HepG2 (cell line): ENCODE measurements around the gene UBP1. TPM values are rescaled to one million over a fixed set of nuclear protein-coding genes. Genes with fewer than 3 reads are reported as not detected.

ENCODE experiments used
- ATAC-seq: fragments of 200-7000 bp; cut with Tn5 transposase; 3 replicates; pipeline ENCODE4 v1.9.1; 2020; ENCODE audit warnings: mild to moderate bottlenecking, moderate library complexity
- BruUV-seq: library from RNA; stranded (reverse); fragments of 400-500 nt; replicated peaks from 2 replicates; lab custom pipeline; 2021; lab: Mats Ljungman, UMichigan
- CTCF ChIA-PET: fragments of 300-600 bp; formaldehyde crosslinking; extraction: SDS; loops from one replicate; lab custom pipeline; 2021; ENCODE audit warnings: low total read pairs, inconsistent platforms, low intra/inter-chr PET ratio; lab: Yijun Ruan, JAX
- POLR2A ChIA-PET: fragments of 350-600 bp; sonication (Branson Sonifier 250); formaldehyde crosslinking; loops from one replicate; lab custom pipeline; 2020; ENCODE audit warnings: antibody characterized with exemption, inconsistent platforms; lab: Yijun Ruan, JAX
- DNase-seq: peaks from one replicate; pipeline ENCODE4 v3.0.0-alpha.2; 2015; ENCODE audit warnings: low spot score
- FAIRE-seq: peaks from 3 replicates; lab custom pipeline; 2011; peaks lifted over from hg19 to GRCh38; lab: Jason Lieb, UNC
- H2AFZ ChIP-seq: one replicate; pipeline ENCODE4 v1.6.1; 2011; ENCODE audit warnings: low read length, inconsistent platforms
- H3K27ac ChIP-seq: fragments of 300-600 bp; 3 replicates; pipeline ENCODE4 v1.8.0; 2011; ENCODE audit warnings: mixed run types, mild to moderate bottlenecking, mixed read lengths, low read length, inconsistent platforms; ENCODE audit not compliant: insufficient read depth; ENCODE audit errors: extremely low read length
- H3K27me3 ChIP-seq, 2 experiments: fragments of 200-600 bp in 1 of 2; 2 replicates in 1 of 2; 3 replicates in 1 of 2; pipeline versions ENCODE4 v1.6.0 to v1.8.0; 2011; ENCODE audit warnings: low read length in 2 of 2, mild to moderate bottlenecking in 2 of 2, moderate library complexity in 2 of 2, inconsistent platforms in 1 of 2; ENCODE audit not compliant: insufficient read depth in 2 of 2, control insufficient read depth in 1 of 2
- H3K36me3 ChIP-seq, 2 experiments: fragments of 200-600 bp in 1 of 2; replicated peaks in 1 of 2; 2 replicates in 1 of 2; 3 replicates in 1 of 2; pipeline versions ENCODE4 v1.5.1 to v1.8.0; 2011; ENCODE audit warnings: low read length in 2 of 2, inconsistent platforms in 1 of 2; ENCODE audit not compliant: insufficient read depth in 2 of 2, control insufficient read depth in 1 of 2
- H3K4me1 ChIP-seq: 2 replicates; pipeline ENCODE4 v1.5.1; 2012; ENCODE audit warnings: low read length, inconsistent platforms; ENCODE audit not compliant: insufficient read depth
- H3K4me2 ChIP-seq: 2 replicates; pipeline ENCODE4 v1.6.0; 2011; ENCODE audit warnings: low read depth, low read length, inconsistent platforms
- H3K4me3 ChIP-seq, 3 experiments: fragments of 200-600 bp in 1 of 3; sonication (generic), shearing (Covaris generic) in 1 of 3; replicated peaks in 1 of 3; 2 replicates each; pipeline ENCODE4 v1.5.1; 2011 to 2016; ENCODE audit warnings: low read length in 3 of 3, inconsistent platforms in 2 of 3, low read depth in 2 of 3, mild to moderate bottlenecking in 2 of 3, control low read depth in 1 of 3, mixed read lengths in 1 of 3; ENCODE audit not compliant: insufficient read depth in 1 of 3
- H3K79me2 ChIP-seq: one replicate; pipeline ENCODE4 v1.6.1; 2011; ENCODE audit warnings: low read length, inconsistent platforms; ENCODE audit not compliant: insufficient read depth
- H3K9ac ChIP-seq: 2 replicates; pipeline ENCODE4 v1.6.0; 2011; ENCODE audit warnings: mild to moderate bottlenecking, low read depth, low read length, inconsistent platforms; ENCODE audit not compliant: insufficient read depth
- H3K9me3 ChIP-seq: 2 replicates; pipeline ENCODE4 v1.5.1; 2012; ENCODE audit warnings: mild to moderate bottlenecking, low read length
- H4K20me1 ChIP-seq: 2 replicates; pipeline ENCODE4 v1.6.0; 2011; ENCODE audit warnings: inconsistent platforms, mild to moderate bottlenecking, low read length, moderate library complexity; ENCODE audit not compliant: insufficient read depth
- FOXO1 ChIP-seq: sonication (generic); formaldehyde crosslinking; IDR thresholded peaks from 2 replicates; pipeline ENCODE4 v1.4.0; 2020; ENCODE audit warnings: missing genetic modification reagents
- KLF6 ChIP-seq: IDR thresholded peaks from 2 replicates; pipeline ENCODE4 v1.8.0; 2016; ENCODE audit warnings: missing biosample characterization, missing genetic modification reagents
- MAFG ChIP-seq: sonication (generic); formaldehyde crosslinking; IDR thresholded peaks from 2 replicates; pipeline ENCODE4 v1.5.1; 2020; ENCODE audit warnings: mild to moderate bottlenecking, missing genetic modification reagents
- MAFK ChIP-seq, 2 experiments: IDR thresholded peaks in 1 of 2; conservative IDR thresholded peaks in 1 of 2; 2 replicates each; pipeline ENCODE4 v1.6.1; 2011; ENCODE audit warnings: improper control_type of control experiment in 2 of 2, low read length in 2 of 2
- TP53 ChIP-seq: sonication (generic); formaldehyde crosslinking; conservative IDR thresholded peaks from 2 replicates; pipeline ENCODE4 v1.4.0; 2020; ENCODE audit warnings: missing genetic modification reagents
- ZNF282 ChIP-seq: fragments of 450-650 bp; IDR thresholded peaks from 2 replicates; pipeline ENCODE4 v1.6.1; 2018; ENCODE audit not compliant: partially characterized antibody
- ZNF460 ChIP-seq: sonication (generic); formaldehyde crosslinking; IDR thresholded peaks from 2 replicates; pipeline ENCODE4 v1.5.1; 2020; ENCODE audit warnings: missing genetic modification reagents, mild to moderate bottlenecking, borderline replicate concordance
- ZNF468 ChIP-seq: sonication (generic); formaldehyde crosslinking; IDR thresholded peaks from 2 replicates; pipeline ENCODE4 v1.8.0; 2022; ENCODE audit warnings: mild to moderate bottlenecking, moderate library complexity, missing genetic modification reagents
- ZNF549 ChIP-seq: sonication (generic); formaldehyde crosslinking; IDR thresholded peaks from 2 replicates; pipeline ENCODE4 v1.5.0; 2020; ENCODE audit warnings: missing genetic modification reagents
- ZNF746 ChIP-seq: sonication (generic); formaldehyde crosslinking; IDR thresholded peaks from 2 replicates; pipeline ENCODE4 v1.8.0; 2022; ENCODE audit warnings: mild to moderate bottlenecking, missing genetic modification reagents
- WGBS: methylation state at CpG from one replicate; pipeline ENCODE4 v1.1.6; 2017; ENCODE audit warnings: low lambda C conversion rate; 5-methylcytosine and 5-hydroxymethylcytosine counted together
- in situ Hi-C: cut with HindIII; loops from 2 replicates; pipeline ENCODE4 v1.10.0; 2017; ENCODE audit warnings: low pct_unique_long_range_greater_than_20kb; ENCODE audit not compliant: extremely low pct_ligation_motif_present
- intact Hi-C: fragments of 100-400 bp; cut with micrococcal nuclease; formaldehyde crosslinking; loops from one replicate; pipeline ENCODE4 v1.10.0; 2022; ENCODE audit not compliant: unreplicated experiment
- polyA plus RNA-seq, 8 experiments: library from polyadenylated mRNA; depleted of rRNA in 3 of 8; stranded (reverse) in 7 of 8; unstranded in 1 of 8; fragments of >200 nt; fragmentation: Illumina TruSeq in 4 of 8; extraction: Trizol in 4 of 8; gene quantifications; 2 replicates each; pipeline versions ENCODE4 v1.2.1 to v1.2.3, GENCODE V29; 2011 to 2016; ENCODE audit warnings: low read depth in 4 of 8, missing spikeins in 1 of 8, mixed read lengths in 1 of 8; ENCODE audit not compliant: insufficient read depth in 1 of 8
- total RNA-seq, 5 experiments: library from RNA; depleted of rRNA; stranded (reverse); fragments of >200 nt; fragmentation: Illumina TruSeq; extraction: Trizol; gene quantifications; 2 replicates each; pipeline ENCODE4 v1.2.3, GENCODE V29; 2016; ENCODE audit warnings: low read depth in 1 of 5
- TF ChIP-seq, protein P1 (sequence below): sonication (generic); formaldehyde crosslinking; IDR thresholded peaks from 2 replicates; pipeline ENCODE4 v1.9.0; 2021; ENCODE audit warnings: missing genetic modification reagents, mild to moderate bottlenecking, borderline replicate concordance
- TF ChIP-seq, protein P2 (sequence below): sonication (generic); formaldehyde crosslinking; IDR thresholded peaks from 2 replicates; pipeline ENCODE4 v1.5.0; 2020; ENCODE audit warnings: mild to moderate bottlenecking, missing genetic modification reagents

UBP1 gene
- total and polyA plus RNA-seq, 2 of the 13 experiments (the other 11 are each of a cell fraction or from before 2014, with no cell fraction given) = 48.3 to 79.9 TPM

DNA sequence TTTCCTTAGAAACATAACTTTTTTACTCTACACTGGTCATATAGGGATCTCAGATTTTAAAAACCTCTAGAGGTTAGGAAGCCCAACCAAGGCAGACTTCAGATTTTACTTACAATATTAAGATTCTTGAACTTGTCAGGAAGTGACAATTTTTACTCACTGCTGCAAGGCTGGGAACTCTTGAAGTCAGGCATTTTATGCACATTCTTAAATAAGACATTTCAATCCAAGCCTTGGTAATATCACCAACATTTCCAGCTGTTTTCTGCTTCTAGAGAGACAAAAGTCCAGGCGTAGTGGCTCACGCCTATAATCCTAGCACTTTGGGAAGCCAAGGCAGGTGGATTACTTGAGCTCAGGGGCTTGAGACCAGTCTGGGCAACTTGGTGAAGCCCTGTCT lies 33.6 kb upstream of the UBP1 start (continued):
- TF ChIP-seq ZNF746 = no peak
- TF ChIP-seq FOXO1 (CRISPR knock-in tag) = no peak
- TF ChIP-seq ZNF549 (CRISPR knock-in tag) = no peak
- TF ChIP-seq ZNF460 (CRISPR knock-in tag) = no peak

DNA sequence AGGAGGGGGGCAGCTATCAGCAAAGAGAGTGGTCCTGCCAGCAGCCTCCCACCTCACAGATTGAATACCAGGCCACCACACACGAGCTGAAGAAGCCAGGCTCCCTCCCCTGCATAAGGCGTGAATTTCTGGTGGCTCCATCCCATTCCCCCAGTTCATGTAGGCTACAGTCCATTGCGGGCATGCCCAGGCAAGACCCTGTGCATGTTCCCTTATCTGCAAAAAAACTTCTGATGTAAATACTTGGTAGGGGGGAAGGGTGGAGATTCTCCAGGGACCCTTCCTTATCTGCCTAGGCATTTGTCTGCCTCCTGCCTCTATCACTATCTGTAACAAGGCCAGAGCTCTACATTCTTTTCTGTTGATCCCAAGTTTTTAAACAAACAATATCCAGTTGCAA lies 27.6 kb upstream of the UBP1 start:
- H4K20me1 ChIP-seq = no peaks in the 10 kb centered on the region
- no peak overlapping the region for H3K4me3 ChIP-seq
- peak; percentile 16 for DNase-seq
- FAIRE-seq = no peak
- ChIA-PET POLR2A (interaction anchor here (0.9 kb wide), 1 partner anchor 27 kb away, joined by 4 read pairs; the partner anchor contains the start of gene UBP1), CTCF (no interaction called here)
- H3K36me3 ChIP-seq = no peaks in the 10 kb centered on the region
- no TSS peak for BruUV-seq
- H3K79me2 ChIP-seq = no peaks in the 10 kb centered on the region
- no peak overlapping the region for H2AFZ ChIP-seq
- peak; percentile 97 for TF ChIP-seq TP53
- no peak for TF ChIP-seq ZNF468 (CRISPR knock-in tag)
- no peak overlapping the region for H3K4me2 ChIP-seq
- no peaks in the 10 kb centered on the region for H3K27me3 ChIP-seq
- H3K4me1 ChIP-seq = peaks cover 9% of the 10 kb centered on the region
- no peak overlapping the region for H3K27ac ChIP-seq
- peaks cover 17% of the 10 kb centered on the region; the same call in 1 of the 2 replicates for H3K9me3 ChIP-seq
- 86% methylated on average over 1 of the region's 3 CpGs for WGBS
- no peak overlapping the region for H3K9ac ChIP-seq
- no peak for ATAC-seq
- in situ Hi-C loops (no loop called here), intact Hi-C loops (no loop called here)

DNA sequence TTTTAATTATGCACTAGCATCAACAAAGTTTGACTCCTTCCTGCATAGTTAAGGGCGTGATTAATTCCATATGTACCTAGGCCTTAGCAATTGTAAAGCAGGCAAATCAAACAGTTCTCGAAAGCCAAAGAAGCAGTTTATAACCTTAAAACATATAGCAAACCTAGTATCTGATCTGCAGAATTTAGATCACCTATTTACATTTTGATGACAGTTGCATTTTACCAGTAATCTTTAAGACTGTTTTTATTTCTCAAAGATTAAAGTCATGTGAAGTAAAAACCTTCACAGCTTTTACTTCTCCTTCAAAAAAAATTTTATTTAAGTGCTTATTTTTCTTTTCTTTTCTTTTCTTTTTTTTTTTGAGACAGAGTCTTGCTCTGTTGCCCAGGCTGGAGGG lies 20.9 kb upstream of the UBP1 start:
- Histone ChIP-seq H3K79me2 (no peaks in the 10 kb centered on the region), H3K27ac (no peak overlapping the region), H4K20me1 (no peaks in the 10 kb centered on the region), H3K9me3 (no peaks in the 10 kb centered on the region), H3K27me3 (no peaks in the 10 kb centered on the region), H3K36me3 (no peaks in the 10 kb centered on the region), H3K9ac (no peak overlapping the region), H3K4me2 (no peak overlapping the region), H3K4me3 (no peak overlapping the region), H2AFZ (no peak overlapping the region), H3K4me1 (no peaks in the 10 kb centered on the region)
- FAIRE-seq (no peak), DNase-seq (no peak), ATAC-seq (no peak)
- intact Hi-C loops (no loop called here), in situ Hi-C loops (no loop called here)
- ChIA-PET CTCF (no interaction called here), POLR2A (no interaction called here)
- 97% methylated on average over 2 of the region's 2 CpGs for WGBS
- BruUV-seq = no TSS peak
- TF ChIP-seq, protein P1, sequence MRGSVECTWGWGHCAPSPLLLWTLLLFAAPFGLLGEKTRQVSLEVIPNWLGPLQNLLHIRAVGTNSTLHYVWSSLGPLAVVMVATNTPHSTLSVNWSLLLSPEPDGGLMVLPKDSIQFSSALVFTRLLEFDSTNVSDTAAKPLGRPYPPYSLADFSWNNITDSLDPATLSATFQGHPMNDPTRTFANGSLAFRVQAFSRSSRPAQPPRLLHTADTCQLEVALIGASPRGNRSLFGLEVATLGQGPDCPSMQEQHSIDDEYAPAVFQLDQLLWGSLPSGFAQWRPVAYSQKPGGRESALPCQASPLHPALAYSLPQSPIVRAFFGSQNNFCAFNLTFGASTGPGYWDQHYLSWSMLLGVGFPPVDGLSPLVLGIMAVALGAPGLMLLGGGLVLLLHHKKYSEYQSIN = no peak
- TF ChIP-seq, protein P2, sequence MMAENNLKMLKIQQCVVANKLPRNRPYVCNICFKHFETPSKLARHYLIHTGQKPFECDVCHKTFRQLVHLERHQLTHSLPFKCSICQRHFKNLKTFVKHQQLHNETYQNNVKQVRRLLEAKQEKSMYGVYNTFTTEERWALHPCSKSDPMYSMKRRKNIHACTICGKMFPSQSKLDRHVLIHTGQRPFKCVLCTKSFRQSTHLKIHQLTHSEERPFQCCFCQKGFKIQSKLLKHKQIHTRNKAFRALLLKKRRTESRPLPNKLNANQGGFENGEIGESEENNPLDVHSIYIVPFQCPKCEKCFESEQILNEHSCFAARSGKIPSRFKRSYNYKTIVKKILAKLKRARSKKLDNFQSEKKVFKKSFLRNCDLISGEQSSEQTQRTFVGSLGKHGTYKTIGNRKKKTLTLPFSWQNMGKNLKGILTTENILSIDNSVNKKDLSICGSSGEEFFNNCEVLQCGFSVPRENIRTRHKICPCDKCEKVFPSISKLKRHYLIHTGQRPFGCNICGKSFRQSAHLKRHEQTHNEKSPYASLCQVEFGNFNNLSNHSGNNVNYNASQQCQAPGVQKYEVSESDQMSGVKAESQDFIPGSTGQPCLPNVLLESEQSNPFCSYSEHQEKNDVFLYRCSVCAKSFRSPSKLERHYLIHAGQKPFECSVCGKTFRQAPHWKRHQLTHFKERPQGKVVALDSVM (CRISPR knock-in tag) = no peak
- TF ChIP-seq MAFK (conservative IDR thresholded peaks at IDR 0.05 in 1 of 2, IDR thresholded peaks at IDR 0.05 in 1 of 2; ENCODE audit: low read length in 2 of 2) = peak; percentile 44 to 75; a peak in 3 of 4 replicates
- TF ChIP-seq ZNF282 = no peak
- TF ChIP-seq KLF6 (CRISPR knock-in tag) = no peak
- no peak for TF ChIP-seq MAFG (CRISPR knock-in tag)
